Measurements from ENCODE around the gene RFTN1. TPM values are rescaled to one million over a fixed set of nuclear protein-coding genes. Genes with fewer than 3 reads are reported as not detected.

RFTN1 gene
- total and polyA plus RNA-seq, 2 donors (not counting 1 experiment from before 2014, with no cell fraction given), result 32.4 to 156 TPM

- peaks cover 88% of the 10 kb centered on the region for H3K79me2 ChIP-seq (ENCODE audit: control insufficient read depth, insufficient read depth, low read length)
- intact Hi-C loops (cut with micrococcal nuclease), result loop anchor here (5.0 kb wide), 2 partner anchors 47 to 373 kb away; no protein-coding TSS in a partner anchor
These were observed 662 bp upstream of the RFTN1 start for GRCh38 chr3:16514021-16514700.

More at GRCh38 chr3:16514021-16514700, 662 bp upstream of the RFTN1 start:
- Histone ChIP-seq H3K9ac (ENCODE audit: low read length) (peak overlapping the region; percentile 96), H3K36me3 (replicated peaks in 1 of 2; ENCODE audit: control extremely low read depth in 1 of 2, control insufficient read depth in 1 of 2, extremely low read depth in 1 of 2, insufficient read depth in 2 of 2, low read length in 1 of 2) (no peaks in the 10 kb centered on the region), H4K20me1 (ENCODE audit: control insufficient read depth, insufficient read depth, low read length, poor library complexity, severe bottlenecking) (peaks cover 22% of the 10 kb centered on the region), H3K4me1 (ENCODE audit: control insufficient read depth in 2 of 2, insufficient read depth in 2 of 2, low read length in 2 of 2) (peaks cover 79 to 92% of the 10 kb centered on the region in 2 donors), H2AFZ (ENCODE audit: insufficient read depth, low read depth, low read length, poor library complexity, severe bottlenecking) (peak overlapping the region; percentile 83), H3K27me3 (replicated peaks in 1 of 4; ENCODE audit: control extremely low read depth in 1 of 4, control insufficient read depth in 3 of 4, insufficient read depth in 4 of 4, low read length in 3 of 4) (no peaks in the 10 kb centered on the region), H3K4me3 (ENCODE audit: control extremely low read depth in 1 of 5, extremely low read depth in 1 of 5, insufficient read depth in 1 of 5, low read depth in 2 of 5, low read length in 4 of 5) (peak overlapping the region; percentile 8 to 98 (median 90)), H3K9me3 (ENCODE audit: control extremely low read depth in 1 of 3, control insufficient read depth in 2 of 3, insufficient read depth in 1 of 3, low read length in 2 of 3) (no peaks in the 10 kb centered on the region), H3K27ac (ENCODE audit: low read length in 2 of 2) (peak overlapping the region; percentile 39 to 97), H3K4me2 (replicated peaks; ENCODE audit: low read depth, low read length, poor library complexity, severe bottlenecking) (peak overlapping the region; percentile 93)
- no peak for ATAC-seq (ENCODE audit: low read depth)
- Mint-ChIP-seq H3K27me3 (no peaks in the 10 kb centered on the region), H3K4me3 (peak overlapping the region; percentile 74), H3K9me3 (ENCODE audit: insufficient read depth) (no peaks in the 10 kb centered on the region), H3K4me1 (peaks cover 85% of the 10 kb centered on the region), H3K27ac (peak overlapping the region; percentile 83)
- no peak for TF ChIP-seq EZH2 (IDR thresholded peaks at IDR 0.05; ENCODE audit: borderline replicate concordance, insufficient read depth, low read depth, low read length, poor library complexity, severe bottlenecking)
- TF ChIP-seq, protein P1, sequence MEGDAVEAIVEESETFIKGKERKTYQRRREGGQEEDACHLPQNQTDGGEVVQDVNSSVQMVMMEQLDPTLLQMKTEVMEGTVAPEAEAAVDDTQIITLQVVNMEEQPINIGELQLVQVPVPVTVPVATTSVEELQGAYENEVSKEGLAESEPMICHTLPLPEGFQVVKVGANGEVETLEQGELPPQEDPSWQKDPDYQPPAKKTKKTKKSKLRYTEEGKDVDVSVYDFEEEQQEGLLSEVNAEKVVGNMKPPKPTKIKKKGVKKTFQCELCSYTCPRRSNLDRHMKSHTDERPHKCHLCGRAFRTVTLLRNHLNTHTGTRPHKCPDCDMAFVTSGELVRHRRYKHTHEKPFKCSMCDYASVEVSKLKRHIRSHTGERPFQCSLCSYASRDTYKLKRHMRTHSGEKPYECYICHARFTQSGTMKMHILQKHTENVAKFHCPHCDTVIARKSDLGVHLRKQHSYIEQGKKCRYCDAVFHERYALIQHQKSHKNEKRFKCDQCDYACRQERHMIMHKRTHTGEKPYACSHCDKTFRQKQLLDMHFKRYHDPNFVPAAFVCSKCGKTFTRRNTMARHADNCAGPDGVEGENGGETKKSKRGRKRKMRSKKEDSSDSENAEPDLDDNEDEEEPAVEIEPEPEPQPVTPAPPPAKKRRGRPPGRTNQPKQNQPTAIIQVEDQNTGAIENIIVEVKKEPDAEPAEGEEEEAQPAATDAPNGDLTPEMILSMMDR (IDR thresholded peaks at IDR 0.05), result no peak
- WGBS (ENCODE audit: insufficient coverage), result 28% methylated on average over 4 of the region's 9 CpGs
- ChIA-PET POLR2A (no interaction called here), CTCF (interaction anchor here (3.6 kb wide), 1 partner anchor 36 kb away, joined by 18 read pairs; no protein-coding TSS in a partner anchor)
- no peak for DNase-seq
